Renal pelvis (tissue), 4 donors: ENCODE measurements around the gene ZNF8. TPM values are rescaled to one million over a fixed set of nuclear protein-coding genes. Genes with fewer than 3 reads are reported as not detected.

ENCODE experiments used
- DNase-seq: peaks from one replicate; pipeline ENCODE4 v3.0.0-alpha.2; 2013
- polyA plus RNA-seq, 3 donors: library from polyadenylated mRNA; unstranded; fragments of 120-200 nt; gene quantifications; one replicate each; pipeline ENCODE4 v1.2.1, GENCODE V29; 2013; ENCODE audit not compliant: insufficient read length in 3 of 3

The ZNF8 gene
- polyA plus RNA-seq, 3 donors: 6.6 to 10.7 (median 10.5) TPM

GRCh38 chr19:58279925-58280316, 1.2 kb downstream of the ZNF8 start:
- DNase-seq: no peak

- no peak for DNase-seq
Measured at GRCh38 chr19:58284199-58284598, 5.4 kb downstream of the ZNF8 start.

- no peak for DNase-seq
Measured at GRCh38 chr19:58291943-58292342, 13.2 kb downstream of the ZNF8 start.

- no peak for DNase-seq
Measured at GRCh38 chr19:58294743-58295374, 16.1 kb downstream of the ZNF8 start.

GRCh38 chr19:58296104-58296503, 17.3 kb downstream of the ZNF8 start:
- no peak for DNase-seq

GRCh38 chr19:58300620-58301019, 21.9 kb downstream of the ZNF8 start:
- no peak for DNase-seq

- no peak for DNase-seq
Measured at GRCh38 chr19:58304255-58304654, 25.5 kb downstream of the ZNF8 start.

- no peak for DNase-seq
Measured at GRCh38 chr19:58304748-58305064, 26.0 kb downstream of the ZNF8 start.

GRCh38 chr19:58305065-58305931, 26.5 kb downstream of the ZNF8 start, which contains the start of gene ERVK3-1:
Gene ERVK3-1 (plus strand): TSS chr19:58305377. CDS start chr19:58312169, 6,792 bp downstream.
- peak; percentile 96 for DNase-seq

GRCh38 chr19:58305932-58306323, 27.2 kb downstream of the ZNF8 start:
- no peak for DNase-seq

GRCh38 chr19:58307736-58308135, 29.0 kb downstream of the ZNF8 start:
- DNase-seq: no peak

- DNase-seq: peak; percentile 14
Measured at GRCh38 chr19:58310685-58311084, 31.9 kb downstream of the ZNF8 start.

- no peak for DNase-seq
Measured at GRCh38 chr19:58311345-58311865, 32.6 kb downstream of the ZNF8 start.

- DNase-seq: no peak
Measured at GRCh38 chr19:58315580-58315979, 36.8 kb downstream of the ZNF8 start.

- DNase-seq: peak; percentile 35
Measured at GRCh38 chr19:58317476-58318072, 38.8 kb downstream of the ZNF8 start.

GRCh38 chr19:58318297-58318696, 39.5 kb downstream of the ZNF8 start:
- no peak for DNase-seq

- no peak for DNase-seq
Measured at GRCh38 chr19:58319241-58319640, 40.5 kb downstream of the ZNF8 start.

- DNase-seq: no peak
Measured at GRCh38 chr19:58325311-58326022, 46.7 kb downstream of the ZNF8 start.

- DNase-seq: no peak
Measured at GRCh38 chr19:58326501-58326913, 47.8 kb downstream of the ZNF8 start.

GRCh38 chr19:58326914-58327726, 48.4 kb downstream of the ZNF8 start, which contains the start of gene ZSCAN22:
Gene ZSCAN22 (plus strand): TSS chr19:58326994. CDS start chr19:58334803, 7,809 bp downstream.
- DNase-seq: peak; percentile 98

- no peak for DNase-seq
Measured at GRCh38 chr19:58328999-58329398, 50.2 kb downstream of the ZNF8 start.
